Upper lobe of right lung (tissue), 1 donor: ENCODE results near the gene ARVCF. TPM values are rescaled to one million over a fixed set of nuclear protein-coding genes. Genes with fewer than 3 reads are reported as not detected.

Experiments
- ATAC-seq: fragments of 200-7000 bp; cut with Tn5 transposase; one replicate; pipeline ENCODE4 v1.9.1; 2020; ENCODE audit warnings: mild to moderate bottlenecking, moderate library complexity
- DNase-seq: peaks from one replicate; pipeline ENCODE4 v3.0.0-alpha.2; 2020
- H3K27ac ChIP-seq: fragments of 200-600 bp; one replicate; pipeline ENCODE4 v1.8.0; 2022
- H3K27me3 ChIP-seq: fragments of 200-600 bp; one replicate; pipeline ENCODE4 v1.8.0; 2022; ENCODE audit warnings: mild to moderate bottlenecking
- H3K36me3 ChIP-seq: fragments of 200-600 bp; one replicate; pipeline ENCODE4 v1.8.0; 2022
- H3K4me1 ChIP-seq: fragments of 200-600 bp; one replicate; pipeline ENCODE4 v1.8.0; 2022
- H3K4me3 ChIP-seq: fragments of 200-600 bp; one replicate; pipeline ENCODE4 v1.8.0; 2022; ENCODE audit warnings: mild to moderate bottlenecking
- H3K9me3 ChIP-seq: fragments of 200-600 bp; one replicate; pipeline ENCODE4 v1.8.0; 2022
- CTCF ChIP-seq: fragments of 200-600 bp; IDR thresholded peaks from one replicate; pipeline ENCODE4 v1.8.0; 2022; ENCODE audit warnings: antibody characterized with exemption
- intact Hi-C: fragments of 100-400 bp; cut with DNase I; formaldehyde crosslinking; loops from one replicate; pipeline ENCODE4 v1.11.0; 2022
- microRNA-seq: library from miRNA; unstranded; fragments of <30 nt; microRNA quantifications from one replicate; pipeline ENCODE4 v1.2.0, GENCODE V29; 2020; ENCODE audit warnings: borderline microRNAs expressed
- total RNA-seq: library from RNA; stranded (reverse); fragmentation: NEBNext Ultra II Directional; extraction: Animal tissue kit (Norgen Biotek cat#: 25700); gene quantifications from one replicate; pipeline ENCODE4 v1.2.1, GENCODE V29; 2021
- donor health status: DM: no; HTN: yes; CAD: no; lungs with severe emphysema.

ARVCF gene
- total RNA-seq, 1 donor from 2014 or later = 25.4 TPM

GRCh38 chr22:19923914-19924513, 92.6 kb downstream of the ARVCF start:
- no peak for DNase-seq
- ATAC-seq = no peak
- no peak overlapping the region for H3K27ac ChIP-seq
- intact Hi-C loops = no loop called here
- TF ChIP-seq CTCF = no peak
- no peaks in the 10 kb centered on the region for H3K4me1 ChIP-seq
- no peak overlapping the region for H3K4me3 ChIP-seq
- no peaks in the 10 kb centered on the region for H3K9me3 ChIP-seq
- peaks cover 3% of the 10 kb centered on the region for H3K36me3 ChIP-seq
- no peaks in the 10 kb centered on the region for H3K27me3 ChIP-seq

GRCh38 chr22:19921544-19922081, 95.0 kb downstream of the ARVCF start:
- no peak for DNase-seq
- H3K4me1 ChIP-seq = no peaks in the 10 kb centered on the region
- intact Hi-C loops = no loop called here
- peaks cover 25% of the 10 kb centered on the region for H3K36me3 ChIP-seq
- H3K4me3 ChIP-seq = no peak overlapping the region
- H3K27me3 ChIP-seq = no peaks in the 10 kb centered on the region
- ATAC-seq = no peak
- H3K27ac ChIP-seq = no peak overlapping the region
- no peak for TF ChIP-seq CTCF
- H3K9me3 ChIP-seq = no peaks in the 10 kb centered on the region

Small RNA genes lying within 50 kb of the gene (microRNA-seq; reads per million reads assigned to microRNA genes)
- 703 reads per million, percentile 84 among the genes with 10 or more reads in this experiment for gene MIR185
- not detected for gene MIR4761

Other genes with a start within 250 kb of the ARVCF start
- 7.8 TPM for gene GNB1L, start 161.9 kb downstream of the ARVCF start, total RNA-seq
- 20.5 TPM for gene RTL10, start 161.9 kb downstream of the ARVCF start, total RNA-seq
- gene COMT, start 75.1 kb downstream of the ARVCF start, total RNA-seq = 175 TPM
- 40.7 TPM for gene TXNRD2, start 75.0 kb downstream of the ARVCF start, total RNA-seq
- gene TANGO2, start 4.3 kb upstream of the ARVCF start, total RNA-seq = 37.8 TPM
- 35.5 TPM for gene DGCR8, start 63.4 kb upstream of the ARVCF start, total RNA-seq
- 53.0 TPM for gene RANBP1, start 99.3 kb upstream of the ARVCF start, total RNA-seq
- gene TRMT2A, start 100.4 kb upstream of the ARVCF start, total RNA-seq = 53.8 TPM
- 88.0 TPM for gene ZDHHC8, start 115.0 kb upstream of the ARVCF start, total RNA-seq
- gene CCDC188, start 134.2 kb upstream of the ARVCF start, total RNA-seq = 1.6 TPM